ENCODE data around the gene NPAS3. TPM values are rescaled to one million over a fixed set of nuclear protein-coding genes. Genes with fewer than 3 reads are reported as not detected.
A peak's percentile ranks its signal among the peaks of the same experiment; 100 is the strongest.

NPAS3 gene
- total and polyA plus RNA-seq, 4 donors: 0.07 to 0.09 (median 0.08) TPM; not detected in 1

- TF ChIP-seq ATF3 (IDR thresholded peaks at IDR 0.05): no peak
- no peak for TF ChIP-seq HNF4A (conservative IDR thresholded peaks at IDR 0.05)
Observed at GRCh38 chr14:32914391-32914790, 24.3 kb upstream of the NPAS3 start (continued).

DNA sequence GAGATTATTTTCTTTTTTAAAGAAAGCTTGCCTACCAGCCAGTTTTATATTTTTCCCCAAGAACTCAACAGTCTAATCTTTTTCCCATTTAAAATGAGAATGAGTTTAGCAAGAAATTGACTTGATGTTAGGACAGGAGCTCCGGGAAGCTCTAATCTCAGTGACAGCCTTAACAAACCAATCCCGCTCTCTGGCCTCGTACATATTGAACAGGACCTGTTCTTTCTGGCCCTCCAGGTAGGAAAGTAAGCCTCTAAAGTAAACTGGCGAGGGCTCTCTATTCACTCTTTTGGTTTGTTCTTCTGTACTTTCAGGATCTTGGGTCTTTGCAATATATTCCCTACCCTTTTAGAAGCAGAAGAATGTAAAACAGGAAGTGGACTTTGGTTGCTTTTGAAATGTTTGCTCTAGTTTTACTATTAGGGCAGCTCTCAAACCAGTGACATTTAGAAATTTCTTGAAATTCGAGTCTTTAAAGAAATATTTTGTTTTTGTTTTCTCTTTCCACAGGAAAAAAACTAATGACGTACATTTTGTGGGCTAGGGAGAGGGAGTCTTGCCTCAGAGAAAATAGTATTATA, 17.9 kb upstream of the NPAS3 start:
- Histone ChIP-seq H3K36me3 (ENCODE audit: control insufficient read depth in 4 of 4, insufficient read depth in 3 of 4, low read depth in 1 of 4, low read length in 3 of 4) (no peaks in the 10 kb centered on the region), H3K27ac (ENCODE audit: low read depth in 1 of 2, low read length in 2 of 2) (no peak overlapping the region), H3K9ac (ENCODE audit: low read depth in 1 of 2, low read length in 2 of 2) (no peak overlapping the region), H3K27me3 (ENCODE audit: control insufficient read depth in 4 of 4, insufficient read depth in 4 of 4, low read length in 3 of 4) (peaks cover 0 to 4% (median 0%) of the 10 kb centered on the region in 4 donors), H3K4me3 (ENCODE audit: low read depth in 1 of 3, low read length in 3 of 3) (no peak overlapping the region), H3K9me3 (ENCODE audit: control insufficient read depth in 4 of 4, low read length in 3 of 4) (no peaks in the 10 kb centered on the region), H3K4me1 (ENCODE audit: control insufficient read depth in 4 of 4, insufficient read depth in 4 of 4, low read length in 3 of 4) (no peaks in the 10 kb centered on the region)
- DNase-seq (ENCODE audit: low spot score): no peak
- 54% methylated on average over 6 of the region's 6 CpGs for WGBS
- TF ChIP-seq HNF4A (conservative IDR thresholded peaks at IDR 0.05): peak; percentile 16 to 17
- no peak for TF ChIP-seq FOXA2 (IDR thresholded peaks at IDR 0.05)
- no peak for TF ChIP-seq GABPA (IDR thresholded peaks at IDR 0.05 in 1 of 2, conservative IDR thresholded peaks at IDR 0.05 in 1 of 2)
- no peak for TF ChIP-seq FOXA1 (IDR thresholded peaks at IDR 0.05)

GRCh38 chr14:32925439-32925838, 13.2 kb upstream of the NPAS3 start:
- no peaks in the 10 kb centered on the region for H3K9me3 ChIP-seq (ENCODE audit: control insufficient read depth in 4 of 4, low read length in 3 of 4)
- H3K4me1 ChIP-seq (ENCODE audit: control insufficient read depth in 4 of 4, insufficient read depth in 4 of 4, low read length in 3 of 4): no peaks in the 10 kb centered on the region
- H3K27ac ChIP-seq (ENCODE audit: low read depth in 1 of 2, low read length in 2 of 2): no peak overlapping the region
- H3K27me3 ChIP-seq (ENCODE audit: control insufficient read depth in 4 of 4, insufficient read depth in 4 of 4, low read length in 3 of 4): peaks cover 0 to 11% (median 0%) of the 10 kb centered on the region in 4 donors
- no peak overlapping the region for H3K9ac ChIP-seq (ENCODE audit: low read depth in 1 of 2, low read length in 2 of 2)
- TF ChIP-seq, protein P1, sequence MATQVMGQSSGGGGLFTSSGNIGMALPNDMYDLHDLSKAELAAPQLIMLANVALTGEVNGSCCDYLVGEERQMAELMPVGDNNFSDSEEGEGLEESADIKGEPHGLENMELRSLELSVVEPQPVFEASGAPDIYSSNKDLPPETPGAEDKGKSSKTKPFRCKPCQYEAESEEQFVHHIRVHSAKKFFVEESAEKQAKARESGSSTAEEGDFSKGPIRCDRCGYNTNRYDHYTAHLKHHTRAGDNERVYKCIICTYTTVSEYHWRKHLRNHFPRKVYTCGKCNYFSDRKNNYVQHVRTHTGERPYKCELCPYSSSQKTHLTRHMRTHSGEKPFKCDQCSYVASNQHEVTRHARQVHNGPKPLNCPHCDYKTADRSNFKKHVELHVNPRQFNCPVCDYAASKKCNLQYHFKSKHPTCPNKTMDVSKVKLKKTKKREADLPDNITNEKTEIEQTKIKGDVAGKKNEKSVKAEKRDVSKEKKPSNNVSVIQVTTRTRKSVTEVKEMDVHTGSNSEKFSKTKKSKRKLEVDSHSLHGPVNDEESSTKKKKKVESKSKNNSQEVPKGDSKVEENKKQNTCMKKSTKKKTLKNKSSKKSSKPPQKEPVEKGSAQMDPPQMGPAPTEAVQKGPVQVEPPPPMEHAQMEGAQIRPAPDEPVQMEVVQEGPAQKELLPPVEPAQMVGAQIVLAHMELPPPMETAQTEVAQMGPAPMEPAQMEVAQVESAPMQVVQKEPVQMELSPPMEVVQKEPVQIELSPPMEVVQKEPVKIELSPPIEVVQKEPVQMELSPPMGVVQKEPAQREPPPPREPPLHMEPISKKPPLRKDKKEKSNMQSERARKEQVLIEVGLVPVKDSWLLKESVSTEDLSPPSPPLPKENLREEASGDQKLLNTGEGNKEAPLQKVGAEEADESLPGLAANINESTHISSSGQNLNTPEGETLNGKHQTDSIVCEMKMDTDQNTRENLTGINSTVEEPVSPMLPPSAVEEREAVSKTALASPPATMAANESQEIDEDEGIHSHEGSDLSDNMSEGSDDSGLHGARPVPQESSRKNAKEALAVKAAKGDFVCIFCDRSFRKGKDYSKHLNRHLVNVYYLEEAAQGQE (IDR thresholded peaks at IDR 0.05): peak; percentile 94
- TF ChIP-seq EGR1 (IDR thresholded peaks at IDR 0.05; ENCODE audit: low read depth in 2 of 2) (no peak), ZBTB33 (IDR thresholded peaks at IDR 0.05) (no peak), RXRA (IDR thresholded peaks at IDR 0.05) (no peak)
- H3K4me3 ChIP-seq (ENCODE audit: low read depth in 1 of 3, low read length in 3 of 3): no peak overlapping the region
- DNase-seq (ENCODE audit: low spot score): no peak
- no peaks in the 10 kb centered on the region for H3K36me3 ChIP-seq (ENCODE audit: control insufficient read depth in 4 of 4, insufficient read depth in 3 of 4, low read depth in 1 of 4, low read length in 3 of 4)

Measured in liver (tissue), 9 donors.